Right lobe of liver (tissue), 6 donors: ENCODE results near the gene SLC37A1. TPM values are rescaled to one million over a fixed set of nuclear protein-coding genes. Genes with fewer than 3 reads are reported as not detected.

ENCODE experiments used
- ATAC-seq, 4 donors: fragments of 200-7000 bp; cut with Tn5 transposase; one replicate each; pipeline ENCODE4 v1.9.1; 2020; ENCODE audit warnings: mild to moderate bottlenecking in 4 of 4, moderate library complexity in 4 of 4
- DNase-seq, 3 donors: peaks; one replicate each; pipeline ENCODE4 v3.0.0-alpha.2; 2020
- H3K27ac ChIP-seq, 3 donors: fragments of 200-600 bp; one replicate each; pipeline ENCODE4 v1.8.0; 2022
- H3K27me3 ChIP-seq, 2 donors: fragments of 200-600 bp; one replicate each; pipeline ENCODE4 v1.8.0; 2022
- H3K36me3 ChIP-seq, 4 donors: fragments of 200-600 bp; sonication (generic) in 1 of 4; one replicate each; pipeline versions ENCODE4 v1.5.1 to v1.8.0; 2017 to 2022; ENCODE audit warnings: control low read depth in 1 of 4
- H3K4me1 ChIP-seq, 4 donors: fragments of 200-600 bp; sonication (generic) in 1 of 4; one replicate each; pipeline versions ENCODE4 v1.5.1 to v1.8.0; 2017 to 2022; ENCODE audit warnings: control low read depth in 1 of 4
- H3K4me3 ChIP-seq, 3 donors: fragments of 200-600 bp; one replicate each; pipeline ENCODE4 v1.8.0; 2022
- H3K9me3 ChIP-seq, 4 donors: fragments of 200-600 bp; sonication (generic) in 1 of 4; one replicate each; pipeline versions ENCODE4 v1.5.1 to v1.8.0; 2017 to 2022; ENCODE audit warnings: control low read depth in 1 of 4
- POLR2A ChIP-seq: fragments of 450-650 bp; IDR thresholded peaks from one replicate; pipeline ENCODE4 v1.6.1; 2017; ENCODE audit warnings: antibody characterized with exemption, mild to moderate bottlenecking
- WGBS: methylation state at CpG from one replicate; pipeline ENCODE4 v1.1.6; 2018; ENCODE audit warnings: low coverage, low lambda C conversion rate; ENCODE audit not compliant: insufficient coverage; ENCODE audit errors: missing lambda C conversion rate; 5-methylcytosine and 5-hydroxymethylcytosine counted together
- intact Hi-C, 2 donors: fragments of 100-400 bp; cut with DNase I; formaldehyde crosslinking; loops; one replicate each; pipeline versions ENCODE4 v1.11.2 to v1.14.1; 2022
- total RNA-seq, 6 experiments: library from RNA; depleted of rRNA in 2 of 6; stranded (reverse); fragments of >200 nt in 2 of 6; fragmentation: NEBNext Ultra II Directional in 3 of 6; extraction: Animal tissue kit (Norgen Biotek cat#: 25700) in 3 of 6; gene quantifications; one replicate each; pipeline versions ENCODE4 v1.1.0 to v1.2.4, GENCODE V29; 2016 to 2023
- TF ChIP-seq, protein P1 (sequence below), 4 donors: fragments of 200-600 bp in 3 of 4; fragments of 450-650 bp in 1 of 4; IDR thresholded peaks; one replicate each; pipeline versions ENCODE4 v1.5.1 to v1.8.0; 2016 to 2022; ENCODE audit warnings: antibody characterized with exemption in 4 of 4, mild to moderate bottlenecking in 2 of 4
- donor health status: DM: no; HTN: yes; CAD: no.
- donor health status: DM: no; HTN: no; CAD: no.
- donor health status: DM: no; HTN: no; CAD: no.
- donor health status: DM: no; HTN: yes; CAD: no.
- donor health status: DM: no; HTN: yes; CAD: no.

The SLC37A1 gene
- total RNA-seq, 6 experiments from 2014 or later = 2.5 to 10.8 (median 6.2) TPM

DNA sequence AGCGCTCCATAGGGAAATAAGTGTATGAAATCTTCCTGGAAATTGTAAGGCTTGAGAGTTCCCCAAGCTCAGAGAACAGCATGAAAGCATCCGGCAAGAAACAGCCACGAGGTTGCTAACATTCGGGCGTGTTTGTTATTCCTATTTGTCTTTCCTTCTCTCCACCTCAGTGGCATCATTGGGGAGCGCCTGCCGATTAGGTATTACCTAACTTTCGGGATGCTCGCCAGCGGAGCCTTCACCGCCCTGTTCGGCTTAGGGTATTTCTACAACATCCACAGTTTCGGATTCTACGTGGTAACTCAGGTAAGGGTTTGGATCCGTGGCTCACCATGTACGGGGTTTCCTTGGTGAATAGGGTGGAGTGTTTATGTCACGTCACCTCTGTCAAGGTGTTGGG is 25.7 kb downstream of the SLC37A1 start:
- 53% methylated on average over 15 of the region's 17 CpGs for WGBS
- H3K27me3 ChIP-seq = no peaks in the 10 kb centered on the region

DNA sequence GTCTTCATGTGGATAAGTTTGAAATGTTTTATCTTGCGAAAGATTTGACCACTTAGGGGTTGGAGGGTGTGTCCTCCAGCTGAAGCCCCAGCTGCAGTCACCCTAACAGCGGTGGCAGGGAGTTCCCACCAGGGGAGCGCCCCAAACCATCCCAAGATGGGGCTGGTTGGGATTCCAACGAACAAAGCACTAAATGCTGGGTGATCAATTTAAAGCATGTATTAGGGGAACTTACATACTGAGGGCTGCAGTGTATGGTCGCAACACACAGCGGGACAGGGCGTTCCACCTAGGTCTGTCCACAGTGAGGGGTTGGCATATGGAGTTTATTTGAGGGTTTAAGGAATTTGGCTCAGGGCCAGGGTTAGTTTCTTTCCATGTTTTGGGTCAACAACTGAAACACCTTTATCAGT is 26.3 kb downstream of the SLC37A1 start:
- peak overlapping the region in 2 of 3 donors; percentile 41 to 91 for H3K27ac ChIP-seq
- H3K36me3 ChIP-seq = peaks cover 0 to 2% (median 0%) of the 10 kb centered on the region in 4 donors
- ATAC-seq (peak in 1 of 4 donors; percentile 3), DNase-seq (no peak)
- no peak overlapping the region for H3K4me3 ChIP-seq
- H3K4me1 ChIP-seq = peaks cover 0 to 37% (median 7%) of the 10 kb centered on the region in 4 donors
- intact Hi-C loops = no loop called here
- H3K9me3 ChIP-seq = no peaks in the 10 kb centered on the region
- no peak for TF ChIP-seq POLR2A
- TF ChIP-seq, protein P1, sequence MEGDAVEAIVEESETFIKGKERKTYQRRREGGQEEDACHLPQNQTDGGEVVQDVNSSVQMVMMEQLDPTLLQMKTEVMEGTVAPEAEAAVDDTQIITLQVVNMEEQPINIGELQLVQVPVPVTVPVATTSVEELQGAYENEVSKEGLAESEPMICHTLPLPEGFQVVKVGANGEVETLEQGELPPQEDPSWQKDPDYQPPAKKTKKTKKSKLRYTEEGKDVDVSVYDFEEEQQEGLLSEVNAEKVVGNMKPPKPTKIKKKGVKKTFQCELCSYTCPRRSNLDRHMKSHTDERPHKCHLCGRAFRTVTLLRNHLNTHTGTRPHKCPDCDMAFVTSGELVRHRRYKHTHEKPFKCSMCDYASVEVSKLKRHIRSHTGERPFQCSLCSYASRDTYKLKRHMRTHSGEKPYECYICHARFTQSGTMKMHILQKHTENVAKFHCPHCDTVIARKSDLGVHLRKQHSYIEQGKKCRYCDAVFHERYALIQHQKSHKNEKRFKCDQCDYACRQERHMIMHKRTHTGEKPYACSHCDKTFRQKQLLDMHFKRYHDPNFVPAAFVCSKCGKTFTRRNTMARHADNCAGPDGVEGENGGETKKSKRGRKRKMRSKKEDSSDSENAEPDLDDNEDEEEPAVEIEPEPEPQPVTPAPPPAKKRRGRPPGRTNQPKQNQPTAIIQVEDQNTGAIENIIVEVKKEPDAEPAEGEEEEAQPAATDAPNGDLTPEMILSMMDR (IDR thresholded peaks at IDR 0.05) = no peak
- H3K27me3 ChIP-seq = no peaks in the 10 kb centered on the region
- 87% methylated on average over 3 of the region's 7 CpGs for WGBS

More for the DNA sequence above, 25.7 kb downstream of the SLC37A1 start:
- peak overlapping the region in 2 of 3 donors; percentile 4 to 27 for H3K4me3 ChIP-seq
- peaks cover 0 to 2% (median 0%) of the 10 kb centered on the region in 4 donors for H3K36me3 ChIP-seq
- TF ChIP-seq POLR2A = peak; percentile 25
- TF ChIP-seq, protein P1 (IDR thresholded peaks at IDR 0.05) = no peak
- peak overlapping the region in 2 of 3 donors; percentile 41 to 91 for H3K27ac ChIP-seq
- intact Hi-C loops = no loop called here
- ATAC-seq (peak; percentile 40 to 68 (median 54)), DNase-seq (peak; percentile 65 to 86 (median 75))
- no peaks in the 10 kb centered on the region for H3K9me3 ChIP-seq
- peaks cover 0 to 38% (median 7%) of the 10 kb centered on the region in 4 donors for H3K4me1 ChIP-seq

DNA sequence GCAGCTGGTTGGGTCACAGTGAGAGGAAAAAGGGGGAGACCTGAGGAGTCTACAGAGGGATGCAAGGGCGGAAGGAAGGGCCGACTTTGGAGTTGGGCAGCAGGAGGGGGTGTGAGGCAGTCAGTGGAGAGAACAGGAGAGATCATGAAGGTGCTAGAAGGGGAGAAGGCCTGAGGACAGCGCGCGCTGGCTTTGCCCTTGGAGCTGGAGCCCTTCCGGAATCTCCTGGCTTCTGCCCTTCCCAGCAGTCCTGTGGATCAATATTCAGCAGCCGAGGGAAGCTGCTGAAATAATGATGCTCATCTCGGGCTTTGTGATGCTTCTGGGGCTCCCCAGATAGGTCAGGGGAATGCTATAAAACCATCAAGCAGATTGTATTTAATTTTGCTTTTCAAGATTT is 26.7 kb downstream of the SLC37A1 start:
- Histone ChIP-seq H3K27me3 (no peaks in the 10 kb centered on the region), H3K4me3 (no peak overlapping the region), H3K36me3 (peaks cover 0 to 2% (median 0%) of the 10 kb centered on the region in 4 donors), H3K9me3 (no peaks in the 10 kb centered on the region), H3K4me1 (peaks cover 0 to 33% (median 6%) of the 10 kb centered on the region in 4 donors), H3K27ac (peak overlapping the region in 1 of 3 donors; percentile 91)
- DNase-seq (peak in 2 of 3 donors; percentile 79 to 81), ATAC-seq (peak in 2 of 4 donors; percentile 11 to 59)
- TF ChIP-seq, protein P1 (IDR thresholded peaks at IDR 0.05) = no peak
- TF ChIP-seq POLR2A = no peak
- intact Hi-C loops = no loop called here
- WGBS = 69% methylated on average over 8 of the region's 8 CpGs

DNA sequence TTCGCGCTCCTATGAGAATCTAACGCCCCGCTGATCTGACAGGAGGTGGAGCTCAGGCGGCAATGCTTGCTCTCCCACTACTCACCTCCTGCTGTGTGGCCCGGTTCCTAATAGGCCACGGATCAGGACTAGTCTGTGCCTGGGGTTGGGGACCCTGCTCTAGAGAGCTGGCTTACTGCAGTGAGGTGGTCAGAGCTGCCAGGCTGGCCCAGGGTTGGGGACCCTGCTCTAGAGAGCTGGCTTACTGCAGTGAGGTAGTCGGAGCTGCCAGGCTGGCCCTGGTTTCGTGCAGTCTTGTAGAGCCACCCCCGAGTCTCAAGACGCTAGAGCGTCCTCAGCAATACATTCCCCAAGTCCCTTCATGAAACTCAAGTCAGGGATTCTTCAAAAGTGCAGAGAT is 27.5 kb downstream of the SLC37A1 start:
- no peaks in the 10 kb centered on the region for H3K9me3 ChIP-seq
- H3K4me3 ChIP-seq = no peak overlapping the region
- H3K27me3 ChIP-seq = no peaks in the 10 kb centered on the region
- H3K27ac ChIP-seq = no peak overlapping the region
- intact Hi-C loops = no loop called here
- H3K36me3 ChIP-seq = peaks cover 0 to 2% (median 0%) of the 10 kb centered on the region in 4 donors
- 80% methylated on average over 6 of the region's 12 CpGs for WGBS
- TF ChIP-seq, protein P1 (IDR thresholded peaks at IDR 0.05) = no peak
- TF ChIP-seq POLR2A = no peak
- ATAC-seq = no peak
- DNase-seq = no peak
- H3K4me1 ChIP-seq = peaks cover 0 to 27% (median 3%) of the 10 kb centered on the region in 4 donors
